Urinary bladder (tissue), 4 donors: ENCODE measurements around the gene CAMK2B. TPM values are rescaled to one million over a fixed set of nuclear protein-coding genes. Genes with fewer than 3 reads are reported as not detected.
"Not testable (repeated sequence)": the region's sequence is repeated elsewhere in the genome, so short reads cannot be mapped to it uniquely, and the experiment has no call there.

Experiments
- DNase-seq: peaks from one replicate; pipeline ENCODE4 v3.0.0-alpha.2; 2015; ENCODE audit errors: extremely low spot score
- H3K27ac ChIP-seq: one replicate; pipeline ENCODE4 v1.5.1; 2013; ENCODE audit warnings: low read depth, mild to moderate bottlenecking, moderate library complexity
- H3K36me3 ChIP-seq: one replicate; pipeline ENCODE4 v1.6.1; 2013; ENCODE audit warnings: mild to moderate bottlenecking, moderate library complexity; ENCODE audit not compliant: insufficient read depth
- H3K4me1 ChIP-seq: one replicate; pipeline ENCODE4 v1.6.1; 2013; ENCODE audit warnings: mild to moderate bottlenecking, moderate library complexity; ENCODE audit not compliant: insufficient read depth
- H3K4me3 ChIP-seq: one replicate; pipeline ENCODE4 v1.5.1; 2013; ENCODE audit warnings: low read depth, low read length
- WGBS: extraction: QIAGEN DNeasy Blood & Tissue Kit; methylation state at CpG from one replicate; pipeline ENCODE4 v1.1.7; 2013; 5-methylcytosine and 5-hydroxymethylcytosine counted together
- polyA plus RNA-seq: library from polyadenylated mRNA; stranded (reverse); fragments of 200-250 nt; gene quantifications from one replicate; pipeline ENCODE4 v1.2.3, GENCODE V29; 2013
- total RNA-seq: library from RNA; depleted of rRNA; stranded (reverse); fragments of >200 nt; gene quantifications from one replicate; pipeline ENCODE4 v1.2.3, GENCODE V29; 2014
- donor health status: healthy with polysubstance abuse.
- donor health status: healthy.

The CAMK2B gene
- total and polyA plus RNA-seq, 2 donors, result 0.32 to 1.5 TPM

- 87% methylated on average over 3 of the region's 3 CpGs for WGBS
- no peak overlapping the region for H3K4me3 ChIP-seq
- DNase-seq, result no peak
- H3K36me3 ChIP-seq, result peaks cover 2% of the 10 kb centered on the region
- no peaks in the 10 kb centered on the region for H3K4me1 ChIP-seq
- no peak overlapping the region for H3K27ac ChIP-seq
Observed at GRCh38 chr7:44213206-44213876, 112.1 kb downstream of the CAMK2B start.

- H3K4me3 ChIP-seq, result no peak overlapping the region
- no peak overlapping the region for H3K27ac ChIP-seq
- peaks cover 2% of the 10 kb centered on the region for H3K36me3 ChIP-seq
- WGBS, result 76% methylated on average over 7 of the region's 7 CpGs
- no peaks in the 10 kb centered on the region for H3K4me1 ChIP-seq
- no peak for DNase-seq
Observed at GRCh38 chr7:44212581-44213184, 112.7 kb downstream of the CAMK2B start.

GRCh38 chr7:44212018-44212417 is 113.4 kb downstream of the CAMK2B start:
- H3K4me1 ChIP-seq, result no peaks in the 10 kb centered on the region
- no peak overlapping the region for H3K4me3 ChIP-seq
- no peak overlapping the region for H3K27ac ChIP-seq
- peaks cover 2% of the 10 kb centered on the region for H3K36me3 ChIP-seq
- DNase-seq, result no peak
- 89% methylated on average over 6 of the region's 6 CpGs for WGBS

GRCh38 chr7:44211126-44211675 is 114.2 kb downstream of the CAMK2B start:
- WGBS, result 92% methylated on average over 10 of the region's 10 CpGs
- H3K4me1 ChIP-seq, result no peaks in the 10 kb centered on the region
- H3K36me3 ChIP-seq, result peaks cover 2% of the 10 kb centered on the region
- H3K27ac ChIP-seq, result no peak overlapping the region
- DNase-seq, result no peak
- H3K4me3 ChIP-seq, result no peak overlapping the region

GRCh38 chr7:44210107-44210506 is 115.3 kb downstream of the CAMK2B start:
- DNase-seq, result no peak
- Histone ChIP-seq H3K4me1 (no peaks in the 10 kb centered on the region), H3K27ac (no peak overlapping the region), H3K4me3 (no peak overlapping the region), H3K36me3 (peaks cover 2% of the 10 kb centered on the region)
- WGBS, result 90% methylated on average over 5 of the region's 5 CpGs

- Histone ChIP-seq H3K4me1 (no peaks in the 10 kb centered on the region), H3K4me3 (no peak overlapping the region), H3K36me3 (peaks cover 2% of the 10 kb centered on the region), H3K27ac (no peak overlapping the region)
- no peak for DNase-seq
- 93% methylated on average over 7 of the region's 7 CpGs for WGBS
Observed at GRCh38 chr7:44208085-44208484, 117.3 kb downstream of the CAMK2B start.

- H3K27ac ChIP-seq, result no peak overlapping the region
- peaks cover 2% of the 10 kb centered on the region for H3K36me3 ChIP-seq
- DNase-seq, result no peak
- 92% methylated on average over 5 of the region's 5 CpGs for WGBS
- no peak overlapping the region for H3K4me3 ChIP-seq
- H3K4me1 ChIP-seq, result no peaks in the 10 kb centered on the region
Observed at GRCh38 chr7:44206008-44206407, 119.4 kb downstream of the CAMK2B start.

GRCh38 chr7:44201813-44202212 is 123.6 kb downstream of the CAMK2B start:
- no peaks in the 10 kb centered on the region for H3K36me3 ChIP-seq
- H3K27ac ChIP-seq, result no peak overlapping the region
- no peaks in the 10 kb centered on the region for H3K4me1 ChIP-seq
- DNase-seq, result no peak
- WGBS, result 27% methylated on average over 8 of the region's 8 CpGs
- peak overlapping the region; percentile 95 for H3K4me3 ChIP-seq

- DNase-seq, result peak; percentile 88
- WGBS, result under 1% methylated on average over 58 of the region's 58 CpGs
- Histone ChIP-seq H3K27ac (peak within 1 kb of the TSS; percentile 48), H3K4me3 (peak within 1 kb of the TSS; percentile 95), H3K36me3 (no peaks in the 10 kb centered on the region), H3K4me1 (no peaks in the 10 kb centered on the region)
Observed at GRCh38 chr7:44200699-44201461, 124.5 kb downstream of the CAMK2B start, which contains the start of gene YKT6. YKT6 (plus strand) TSS chr7:44200978; CDS start chr7:44201136, 158 bp downstream.

GRCh38 chr7:44200163-44200562 is 125.2 kb downstream of the CAMK2B start:
- not testable (repeated sequence) for H3K4me3 ChIP-seq, H3K27ac ChIP-seq, H3K4me1 ChIP-seq, H3K36me3 ChIP-seq, DNase-seq
- no CpG with 5 or more reads among the region's 3 CpGs for WGBS

- H3K4me1 ChIP-seq, result no peaks in the 10 kb centered on the region
- H3K27ac ChIP-seq, result no peak overlapping the region
- no peak overlapping the region for H3K4me3 ChIP-seq
- no peak for DNase-seq
- H3K36me3 ChIP-seq, result no peaks in the 10 kb centered on the region
- WGBS, result 67% methylated on average over 7 of the region's 7 CpGs
Observed at GRCh38 chr7:44197474-44197873, 127.9 kb downstream of the CAMK2B start.

- H3K4me1 ChIP-seq, result no peaks in the 10 kb centered on the region
- H3K27ac ChIP-seq, result no peak overlapping the region
- no peak overlapping the region for H3K4me3 ChIP-seq
- whole genome bisulfite sequencing, result 29% methylated on average over 3 of the region's 3 CpGs
- no peak for DNase-seq
- no peaks in the 10 kb centered on the region for H3K36me3 ChIP-seq
Observed at GRCh38 chr7:44196450-44196872, 128.9 kb downstream of the CAMK2B start.

GRCh38 chr7:44195889-44196288 is 129.5 kb downstream of the CAMK2B start:
- no peak for DNase-seq
- no peaks in the 10 kb centered on the region for H3K36me3 ChIP-seq
- H3K27ac ChIP-seq, result no peak overlapping the region
- WGBS, result 24% methylated on average over 1 of the region's 1 CpG
- H3K4me3 ChIP-seq, result no peak overlapping the region
- H3K4me1 ChIP-seq, result no peaks in the 10 kb centered on the region
